ENCODE measurements around the gene SUSD6.

The SUSD6 gene

GRCh38 chr14:69708586-69709560 is 97.5 kb downstream of the SUSD6 start:
- H3K4me3 ChIP-seq (ENCODE audit: low read length), result no peak overlapping the region
- H2AFZ ChIP-seq (ENCODE audit: low read depth, low read length), result no peak overlapping the region
- peak overlapping the region; percentile 48 for H3K4me2 ChIP-seq (ENCODE audit: low read length)
- peaks cover 15% of the 10 kb centered on the region for H4K20me1 ChIP-seq (ENCODE audit: insufficient read depth, low read length)
- no peaks in the 10 kb centered on the region for H3K27me3 ChIP-seq (ENCODE audit: low read depth, low read length)
- peaks cover 4% of the 10 kb centered on the region; the same call in 1 of the 2 replicates for H3K79me2 ChIP-seq (ENCODE audit: low read length)
- peaks cover 22% of the 10 kb centered on the region for H3K4me1 ChIP-seq (ENCODE audit: low read length)
- no peaks in the 10 kb centered on the region for H3K9me3 ChIP-seq (ENCODE audit: insufficient read depth, low read length)
- peaks cover 36% of the 10 kb centered on the region for H3K36me3 ChIP-seq (replicated peaks; ENCODE audit: low read depth, low read length)
- H3K9ac ChIP-seq (ENCODE audit: low read length), result no peak overlapping the region
- no peak overlapping the region for H3K27ac ChIP-seq (ENCODE audit: low read length)
- TF ChIP-seq EZH2phosphoT487 (IDR thresholded peaks at IDR 0.05; ENCODE audit: low read depth), result no peak
- TF ChIP-seq, protein P1, sequence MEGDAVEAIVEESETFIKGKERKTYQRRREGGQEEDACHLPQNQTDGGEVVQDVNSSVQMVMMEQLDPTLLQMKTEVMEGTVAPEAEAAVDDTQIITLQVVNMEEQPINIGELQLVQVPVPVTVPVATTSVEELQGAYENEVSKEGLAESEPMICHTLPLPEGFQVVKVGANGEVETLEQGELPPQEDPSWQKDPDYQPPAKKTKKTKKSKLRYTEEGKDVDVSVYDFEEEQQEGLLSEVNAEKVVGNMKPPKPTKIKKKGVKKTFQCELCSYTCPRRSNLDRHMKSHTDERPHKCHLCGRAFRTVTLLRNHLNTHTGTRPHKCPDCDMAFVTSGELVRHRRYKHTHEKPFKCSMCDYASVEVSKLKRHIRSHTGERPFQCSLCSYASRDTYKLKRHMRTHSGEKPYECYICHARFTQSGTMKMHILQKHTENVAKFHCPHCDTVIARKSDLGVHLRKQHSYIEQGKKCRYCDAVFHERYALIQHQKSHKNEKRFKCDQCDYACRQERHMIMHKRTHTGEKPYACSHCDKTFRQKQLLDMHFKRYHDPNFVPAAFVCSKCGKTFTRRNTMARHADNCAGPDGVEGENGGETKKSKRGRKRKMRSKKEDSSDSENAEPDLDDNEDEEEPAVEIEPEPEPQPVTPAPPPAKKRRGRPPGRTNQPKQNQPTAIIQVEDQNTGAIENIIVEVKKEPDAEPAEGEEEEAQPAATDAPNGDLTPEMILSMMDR (IDR thresholded peaks at IDR 0.05; ENCODE audit: low read depth, low read length), result peak; percentile 58

GRCh38 chr14:69710378-69710777 is 99.0 kb downstream of the SUSD6 start:
- Histone ChIP-seq H3K9ac (ENCODE audit: low read length) (no peak overlapping the region), H3K36me3 (replicated peaks; ENCODE audit: low read depth, low read length) (peaks cover 31% of the 10 kb centered on the region), H3K79me2 (ENCODE audit: low read length) (peaks cover 4% of the 10 kb centered on the region; the same call in 1 of the 2 replicates), H3K4me1 (ENCODE audit: low read length) (peaks cover 22% of the 10 kb centered on the region), H3K4me2 (ENCODE audit: low read length) (no peak overlapping the region), H3K27me3 (ENCODE audit: low read depth, low read length) (no peaks in the 10 kb centered on the region), H3K27ac (ENCODE audit: low read length) (no peak overlapping the region), H3K4me3 (ENCODE audit: low read length) (no peak overlapping the region), H2AFZ (ENCODE audit: low read depth, low read length) (no peak overlapping the region), H3K9me3 (ENCODE audit: insufficient read depth, low read length) (no peaks in the 10 kb centered on the region), H4K20me1 (ENCODE audit: insufficient read depth, low read length) (peaks cover 14% of the 10 kb centered on the region)
- TF ChIP-seq EZH2phosphoT487 (IDR thresholded peaks at IDR 0.05; ENCODE audit: low read depth), result no peak
- TF ChIP-seq, protein P1 (IDR thresholded peaks at IDR 0.05; ENCODE audit: low read depth, low read length), result no peak

DNA sequence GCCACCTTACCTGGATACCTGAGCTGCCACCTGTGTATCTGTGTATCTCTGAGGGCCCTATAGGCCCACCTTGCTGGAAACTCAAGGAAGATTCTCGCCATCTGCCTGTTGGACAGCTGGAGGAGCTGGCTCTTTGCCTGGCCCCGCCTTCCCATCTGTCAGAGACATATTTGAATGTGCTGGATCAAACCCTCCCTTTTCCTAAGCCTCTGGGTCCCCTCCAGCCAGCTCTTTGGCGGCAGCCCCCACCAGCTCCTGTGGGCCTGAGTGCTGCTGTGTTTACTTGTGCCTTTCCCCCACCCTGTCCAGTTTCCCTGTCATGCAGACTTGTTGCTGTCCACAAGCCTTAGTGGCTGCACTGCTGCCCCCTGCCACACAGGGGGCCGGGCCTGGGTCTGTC is 99.7 kb downstream of the SUSD6 start:
- Histone ChIP-seq H4K20me1 (ENCODE audit: insufficient read depth, low read length) (peaks cover 14% of the 10 kb centered on the region), H3K36me3 (replicated peaks; ENCODE audit: low read depth, low read length) (peaks cover 31% of the 10 kb centered on the region), H3K4me2 (ENCODE audit: low read length) (no peak overlapping the region), H3K27me3 (ENCODE audit: low read depth, low read length) (no peaks in the 10 kb centered on the region), H3K9ac (ENCODE audit: low read length) (no peak overlapping the region), H3K27ac (ENCODE audit: low read length) (no peak overlapping the region), H3K79me2 (ENCODE audit: low read length) (peaks cover 4% of the 10 kb centered on the region; the same call in 1 of the 2 replicates), H2AFZ (ENCODE audit: low read depth, low read length) (no peak overlapping the region), H3K9me3 (ENCODE audit: insufficient read depth, low read length) (no peaks in the 10 kb centered on the region), H3K4me3 (ENCODE audit: low read length) (no peak overlapping the region), H3K4me1 (ENCODE audit: low read length) (peaks cover 22% of the 10 kb centered on the region)
- TF ChIP-seq EZH2phosphoT487 (IDR thresholded peaks at IDR 0.05; ENCODE audit: low read depth), result no peak
- TF ChIP-seq, protein P1 (IDR thresholded peaks at IDR 0.05; ENCODE audit: low read depth, low read length), result no peak

DNA sequence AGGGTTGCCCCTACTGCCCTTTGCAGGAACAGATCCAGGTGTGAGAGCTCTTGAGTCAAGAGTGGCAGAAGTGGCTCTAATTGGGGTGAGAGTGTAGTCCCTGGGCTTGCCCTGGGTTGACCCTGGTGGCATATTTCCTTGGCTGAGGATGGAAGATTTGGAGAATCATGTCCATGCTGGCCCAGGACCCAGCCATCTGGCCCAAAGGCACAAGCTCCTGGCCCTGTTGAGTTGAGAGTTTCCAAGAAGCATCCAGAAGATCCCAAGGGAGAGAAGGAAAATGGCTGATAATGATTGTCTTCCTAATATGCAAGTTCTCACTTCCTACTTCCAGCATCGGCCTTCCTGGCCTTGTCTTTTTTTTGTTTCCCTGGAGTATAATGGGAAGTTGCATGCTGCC is 100.1 kb downstream of the SUSD6 start:
- Histone ChIP-seq H4K20me1 (ENCODE audit: insufficient read depth, low read length) (peaks cover 14% of the 10 kb centered on the region), H3K27me3 (ENCODE audit: low read depth, low read length) (no peaks in the 10 kb centered on the region), H3K4me2 (ENCODE audit: low read length) (no peak overlapping the region)

More for the DNA sequence above, 100.1 kb downstream of the SUSD6 start:
- H3K9ac ChIP-seq (ENCODE audit: low read length), result no peak overlapping the region
- peaks cover 4% of the 10 kb centered on the region; the same call in 1 of the 2 replicates for H3K79me2 ChIP-seq (ENCODE audit: low read length)
- peaks cover 22% of the 10 kb centered on the region for H3K4me1 ChIP-seq (ENCODE audit: low read length)
- no peak for TF ChIP-seq EZH2phosphoT487 (IDR thresholded peaks at IDR 0.05; ENCODE audit: low read depth)
- TF ChIP-seq, protein P1 (IDR thresholded peaks at IDR 0.05; ENCODE audit: low read depth, low read length), result no peak
- H3K9me3 ChIP-seq (ENCODE audit: insufficient read depth, low read length), result no peaks in the 10 kb centered on the region
- no peak overlapping the region for H3K27ac ChIP-seq (ENCODE audit: low read length)
- H2AFZ ChIP-seq (ENCODE audit: low read depth, low read length), result no peak overlapping the region
- peaks cover 31% of the 10 kb centered on the region for H3K36me3 ChIP-seq (replicated peaks; ENCODE audit: low read depth, low read length)
- no peak overlapping the region for H3K4me3 ChIP-seq (ENCODE audit: low read length)

Data from OCI-LY3 (cell line).